ENCODE data around the gene PDZD7. TPM values are rescaled to one million over a fixed set of nuclear protein-coding genes. Genes with fewer than 3 reads are reported as not detected.

Gene PDZD7
- total RNA-seq, 6 donors from 2014 or later, result 0.39 to 2.4 (median 1.7) TPM

GRCh38 chr10:101022967-101023705 is 7.8 kb downstream of the PDZD7 start:
- TF ChIP-seq EP300 (IDR thresholded peaks at IDR 0.05), result no peak
- TF ChIP-seq POLR2AphosphoS5 (IDR thresholded peaks at IDR 0.05), result no peak
- no peak for TF ChIP-seq POLR2A (IDR thresholded peaks at IDR 0.05)
- TF ChIP-seq, protein P1, sequence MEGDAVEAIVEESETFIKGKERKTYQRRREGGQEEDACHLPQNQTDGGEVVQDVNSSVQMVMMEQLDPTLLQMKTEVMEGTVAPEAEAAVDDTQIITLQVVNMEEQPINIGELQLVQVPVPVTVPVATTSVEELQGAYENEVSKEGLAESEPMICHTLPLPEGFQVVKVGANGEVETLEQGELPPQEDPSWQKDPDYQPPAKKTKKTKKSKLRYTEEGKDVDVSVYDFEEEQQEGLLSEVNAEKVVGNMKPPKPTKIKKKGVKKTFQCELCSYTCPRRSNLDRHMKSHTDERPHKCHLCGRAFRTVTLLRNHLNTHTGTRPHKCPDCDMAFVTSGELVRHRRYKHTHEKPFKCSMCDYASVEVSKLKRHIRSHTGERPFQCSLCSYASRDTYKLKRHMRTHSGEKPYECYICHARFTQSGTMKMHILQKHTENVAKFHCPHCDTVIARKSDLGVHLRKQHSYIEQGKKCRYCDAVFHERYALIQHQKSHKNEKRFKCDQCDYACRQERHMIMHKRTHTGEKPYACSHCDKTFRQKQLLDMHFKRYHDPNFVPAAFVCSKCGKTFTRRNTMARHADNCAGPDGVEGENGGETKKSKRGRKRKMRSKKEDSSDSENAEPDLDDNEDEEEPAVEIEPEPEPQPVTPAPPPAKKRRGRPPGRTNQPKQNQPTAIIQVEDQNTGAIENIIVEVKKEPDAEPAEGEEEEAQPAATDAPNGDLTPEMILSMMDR (IDR thresholded peaks at IDR 0.05), result no peak
- Histone ChIP-seq H3K27ac (no peak overlapping the region), H3K9me3 (no peaks in the 10 kb centered on the region), H3K27me3 (peaks cover 0 to 5% (median 0%) of the 10 kb centered on the region in 4 donors), H3K4me1 (peaks cover 6 to 9% (median 8%) of the 10 kb centered on the region in 4 donors), H3K4me3 (no peak overlapping the region), H3K36me3 (no peaks in the 10 kb centered on the region)
- no peak for ATAC-seq (ENCODE audit: low FRiP score in 2 of 2)
- DNase-seq, result peak in 1 of 2 donors; percentile 65
- WGBS, 2 donors, result 94 to 96% methylated on average over 13 to 15 of the region's 15 CpGs

GRCh38 chr10:101021692-101022251 is 9.2 kb downstream of the PDZD7 start:
- WGBS, 2 donors, result 78 to 86% methylated on average over 11 of the region's 11 CpGs
- Histone ChIP-seq H3K27me3 (peaks cover 0 to 5% (median 2%) of the 10 kb centered on the region in 4 donors), H3K27ac (no peak overlapping the region), H3K4me3 (no peak overlapping the region), H3K36me3 (no peaks in the 10 kb centered on the region), H3K9me3 (no peaks in the 10 kb centered on the region), H3K4me1 (peaks cover 6 to 9% (median 8%) of the 10 kb centered on the region in 4 donors)
- DNase-seq (no peak), ATAC-seq (ENCODE audit: low FRiP score in 2 of 2) (peak in 1 of 2 donors; percentile 41)
- no peak for TF ChIP-seq POLR2A (IDR thresholded peaks at IDR 0.05)
- TF ChIP-seq, protein P1 (IDR thresholded peaks at IDR 0.05), result no peak
- TF ChIP-seq EP300 (IDR thresholded peaks at IDR 0.05), result no peak
- TF ChIP-seq POLR2AphosphoS5 (IDR thresholded peaks at IDR 0.05), result no peak

DNA sequence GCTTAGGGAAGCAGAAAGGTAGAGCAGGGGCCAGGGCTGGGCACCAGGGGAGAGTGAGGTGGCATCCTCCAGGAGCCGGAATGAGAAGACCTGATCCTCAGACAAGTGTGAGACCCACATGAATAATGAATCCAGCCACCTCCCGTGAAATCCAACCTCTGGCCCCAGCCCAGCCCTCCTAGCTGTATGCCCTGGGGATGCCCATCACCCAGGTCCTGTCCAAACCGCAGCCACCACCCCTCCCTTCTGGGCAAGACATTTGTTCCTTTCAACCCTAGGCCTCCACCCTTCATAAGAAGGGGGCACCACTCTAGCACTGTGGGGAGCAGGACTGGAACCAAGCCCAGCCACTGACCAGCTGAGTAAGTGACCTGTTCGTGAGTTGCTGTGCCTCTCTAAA is 9.7 kb downstream of the PDZD7 start:
- peaks cover 6 to 9% (median 8%) of the 10 kb centered on the region in 4 donors for H3K4me1 ChIP-seq
- DNase-seq (no peak), ATAC-seq (ENCODE audit: low FRiP score in 2 of 2) (no peak)
- H3K9me3 ChIP-seq, result no peaks in the 10 kb centered on the region
- 76 to 88% methylated on average over 3 to 4 of the region's 4 CpGs for WGBS, 2 donors
- peaks cover 0 to 5% (median 2%) of the 10 kb centered on the region in 4 donors for H3K27me3 ChIP-seq
- no peak overlapping the region for H3K4me3 ChIP-seq
- H3K36me3 ChIP-seq, result no peaks in the 10 kb centered on the region
- no peak for TF ChIP-seq POLR2AphosphoS5 (IDR thresholded peaks at IDR 0.05)
- no peak for TF ChIP-seq POLR2A (IDR thresholded peaks at IDR 0.05)
- TF ChIP-seq, protein P1 (IDR thresholded peaks at IDR 0.05), result no peak
- TF ChIP-seq EP300 (IDR thresholded peaks at IDR 0.05), result no peak
- no peak overlapping the region for H3K27ac ChIP-seq

DNA sequence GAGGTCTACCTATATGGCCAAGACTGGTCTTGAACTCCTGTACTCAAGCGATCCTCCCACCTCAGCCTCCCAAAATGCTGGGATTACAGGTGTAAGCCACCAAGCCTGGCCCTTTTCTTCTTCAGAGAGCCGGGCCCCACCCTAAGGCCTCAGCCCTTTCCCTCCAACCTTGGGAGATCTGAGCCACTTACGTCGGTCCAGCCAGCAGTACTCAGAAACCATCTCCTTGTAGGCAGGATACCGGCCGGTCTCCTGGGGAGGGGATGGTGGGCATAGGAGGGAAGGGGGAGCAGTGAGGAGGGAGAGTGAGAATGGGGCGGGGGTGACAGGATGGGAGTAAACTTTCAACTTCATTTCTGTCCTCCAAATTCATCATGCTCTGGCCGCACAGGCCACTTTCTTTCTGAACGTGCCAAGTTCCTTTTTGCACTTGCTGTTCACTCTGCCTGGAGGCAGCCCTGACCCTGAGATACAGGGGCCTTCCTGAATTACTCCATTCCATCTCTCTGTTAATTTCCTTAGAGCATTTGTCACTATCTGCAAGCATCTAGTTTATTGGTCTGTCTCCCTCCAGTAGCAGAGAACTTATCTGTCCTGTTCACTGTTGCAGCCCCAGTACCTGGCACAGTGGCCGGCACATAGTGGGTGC is 10.4 kb downstream of the PDZD7 start:
- DNase-seq (no peak), ATAC-seq (ENCODE audit: low FRiP score in 2 of 2) (no peak)
- 77 to 87% methylated on average over 10 of the region's 10 CpGs for WGBS, 2 donors
- Histone ChIP-seq H3K36me3 (no peaks in the 10 kb centered on the region), H3K9me3 (no peaks in the 10 kb centered on the region), H3K27ac (no peak overlapping the region), H3K4me3 (no peak overlapping the region), H3K27me3 (peaks cover 0 to 5% (median 2%) of the 10 kb centered on the region in 4 donors), H3K4me1 (peaks cover 6 to 9% (median 8%) of the 10 kb centered on the region in 4 donors)
- no peak for TF ChIP-seq POLR2AphosphoS5 (IDR thresholded peaks at IDR 0.05)
- TF ChIP-seq, protein P1 (IDR thresholded peaks at IDR 0.05), result no peak
- TF ChIP-seq EP300 (IDR thresholded peaks at IDR 0.05), result no peak
- no peak for TF ChIP-seq POLR2A (IDR thresholded peaks at IDR 0.05)
